ENCODE data around the gene AGRN.
A peak's percentile ranks its signal among the peaks of the same experiment; 100 is the strongest.
"Not testable (repeated sequence)": the region's sequence is repeated elsewhere in the genome, so short reads cannot be mapped to it uniquely, and the experiment has no call there.

Gene AGRN

DNA sequence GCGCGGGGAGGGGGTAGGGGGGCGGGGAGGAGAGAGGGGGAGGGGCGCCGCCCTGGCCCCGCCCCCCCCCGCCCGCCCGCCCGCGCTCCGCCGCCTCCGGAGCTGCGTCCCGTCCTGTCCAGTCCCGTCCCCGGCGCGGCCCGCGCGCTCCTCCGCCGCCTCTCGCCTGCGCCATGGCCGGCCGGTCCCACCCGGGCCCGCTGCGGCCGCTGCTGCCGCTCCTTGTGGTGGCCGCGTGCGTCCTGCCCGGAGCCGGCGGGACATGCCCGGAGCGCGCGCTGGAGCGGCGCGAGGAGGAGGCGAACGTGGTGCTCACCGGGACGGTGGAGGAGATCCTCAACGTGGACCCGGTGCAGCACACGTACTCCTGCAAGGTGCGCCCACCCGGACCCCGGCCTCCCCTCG is at the start of gene AGRN:
Gene AGRN, plus strand, starts transcription at position 121 of the 405 bp plus-strand sequence. Its CDS starts 53 bp downstream, at position 174.
- DNase-seq: no peak

GRCh38 chr1:970242-970972 is 49.5 kb upstream of the AGRN start:
- no peak for DNase-seq

DNA sequence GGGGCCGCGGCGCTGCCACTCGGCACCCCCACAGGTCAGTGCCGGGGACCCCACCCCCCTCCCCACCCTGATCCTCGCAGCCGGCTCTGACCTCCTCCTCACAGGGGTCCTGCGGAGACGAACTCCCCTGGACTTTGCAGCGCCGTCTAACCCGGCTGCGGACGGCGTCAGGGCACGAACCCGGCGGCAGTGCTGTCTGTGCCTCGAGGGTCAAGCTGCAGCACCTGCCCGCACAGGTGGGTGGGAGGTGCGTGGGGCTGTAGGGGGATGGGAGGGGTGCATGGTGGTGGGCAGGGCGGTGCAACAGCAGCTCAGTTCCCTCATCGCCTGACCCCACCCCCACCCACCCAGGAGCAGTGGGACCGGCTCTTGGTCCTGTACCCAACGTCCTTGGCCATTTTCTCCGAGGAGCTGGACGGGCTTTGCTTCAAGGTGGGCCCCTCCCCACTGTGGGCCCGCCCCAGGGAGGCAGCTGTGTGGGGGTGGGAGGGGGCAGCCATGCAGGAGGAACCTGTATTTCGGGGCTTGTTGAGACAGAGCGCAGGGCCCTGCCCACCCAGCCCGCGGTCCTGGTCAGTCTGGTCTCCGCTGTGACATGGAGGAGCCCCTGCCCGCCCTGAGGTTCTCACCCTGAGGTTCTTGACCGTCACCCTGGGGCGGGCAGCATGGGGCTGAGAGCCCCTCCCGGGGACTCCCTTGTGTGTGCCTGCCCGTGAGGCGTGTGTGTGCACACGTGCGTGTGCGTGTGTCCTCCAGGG is 48.8 kb upstream of the AGRN start:
- DNase-seq: no peak

DNA sequence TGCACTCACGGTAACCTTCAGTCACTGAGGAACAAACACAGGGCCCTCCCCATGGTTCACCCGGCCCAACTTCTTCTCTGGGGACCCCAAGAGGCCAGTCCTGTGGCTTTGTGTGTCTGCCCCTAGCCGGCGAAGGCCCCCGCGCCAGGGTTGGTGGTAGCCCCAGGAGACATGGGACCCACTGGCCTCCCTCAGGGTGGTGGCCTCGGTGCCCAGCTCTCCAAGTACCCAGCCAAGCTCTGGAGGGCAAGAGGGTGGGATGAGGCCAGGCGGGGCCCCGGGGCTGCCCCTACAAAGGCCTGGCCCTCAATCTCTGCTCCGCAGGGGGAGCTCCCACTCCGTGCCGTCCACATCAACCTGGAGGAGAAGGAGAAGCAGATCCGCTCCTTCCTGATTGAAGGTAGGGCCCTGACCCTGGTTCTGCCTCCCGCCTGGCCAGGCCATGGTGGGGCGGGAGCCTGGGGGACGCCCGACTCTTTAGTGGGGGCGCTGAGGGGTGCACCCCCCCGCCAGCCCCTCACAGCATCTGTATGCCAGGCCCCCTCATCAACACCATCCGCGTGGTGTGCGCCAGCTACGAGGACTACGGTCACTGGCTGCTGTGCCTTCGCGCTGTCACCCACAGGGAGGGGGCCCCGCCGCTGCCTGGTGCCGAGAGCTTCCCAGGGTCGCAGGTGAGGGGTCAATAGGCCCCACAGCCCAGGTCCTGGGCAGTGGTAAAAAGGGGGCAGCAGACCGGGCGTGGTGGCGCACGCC is 48.0 kb upstream of the AGRN start:
- no peak for DNase-seq

DNA sequence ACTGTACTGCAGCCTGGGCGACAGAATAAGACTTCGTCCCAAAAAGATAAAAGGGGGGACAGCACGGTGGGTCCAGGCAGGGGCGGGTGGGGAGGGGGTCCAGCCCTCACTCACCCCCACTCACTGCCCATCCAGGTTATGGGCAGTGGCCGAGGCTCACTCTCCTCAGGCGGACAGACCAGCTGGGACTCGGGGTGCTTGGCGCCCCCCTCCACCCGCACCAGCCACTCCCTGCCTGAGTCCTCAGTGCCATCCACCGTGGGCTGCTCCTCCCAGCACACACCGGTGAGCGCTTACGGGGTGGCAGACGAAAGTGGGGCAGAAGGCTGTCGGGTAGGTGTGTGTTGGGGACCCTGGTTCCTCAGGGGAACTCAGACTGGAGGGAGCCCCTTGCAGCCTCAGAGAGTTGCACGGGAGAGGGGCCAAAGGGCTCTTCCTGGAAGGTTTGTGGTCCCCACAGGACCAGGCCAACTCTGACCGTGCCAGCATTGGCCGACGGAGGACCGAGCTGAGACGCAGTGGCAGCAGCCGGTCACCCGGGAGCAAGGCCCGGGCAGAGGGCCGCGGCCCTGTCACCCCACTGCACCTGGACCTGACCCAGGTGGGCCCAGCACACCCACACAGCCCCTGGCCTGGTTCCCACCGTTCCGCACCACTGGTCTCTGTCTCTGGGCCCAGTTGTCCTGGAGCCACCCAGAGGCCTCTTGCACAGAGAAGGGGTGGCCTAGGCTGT is 47.0 kb upstream of the AGRN start:
- no peak for DNase-seq

DNA sequence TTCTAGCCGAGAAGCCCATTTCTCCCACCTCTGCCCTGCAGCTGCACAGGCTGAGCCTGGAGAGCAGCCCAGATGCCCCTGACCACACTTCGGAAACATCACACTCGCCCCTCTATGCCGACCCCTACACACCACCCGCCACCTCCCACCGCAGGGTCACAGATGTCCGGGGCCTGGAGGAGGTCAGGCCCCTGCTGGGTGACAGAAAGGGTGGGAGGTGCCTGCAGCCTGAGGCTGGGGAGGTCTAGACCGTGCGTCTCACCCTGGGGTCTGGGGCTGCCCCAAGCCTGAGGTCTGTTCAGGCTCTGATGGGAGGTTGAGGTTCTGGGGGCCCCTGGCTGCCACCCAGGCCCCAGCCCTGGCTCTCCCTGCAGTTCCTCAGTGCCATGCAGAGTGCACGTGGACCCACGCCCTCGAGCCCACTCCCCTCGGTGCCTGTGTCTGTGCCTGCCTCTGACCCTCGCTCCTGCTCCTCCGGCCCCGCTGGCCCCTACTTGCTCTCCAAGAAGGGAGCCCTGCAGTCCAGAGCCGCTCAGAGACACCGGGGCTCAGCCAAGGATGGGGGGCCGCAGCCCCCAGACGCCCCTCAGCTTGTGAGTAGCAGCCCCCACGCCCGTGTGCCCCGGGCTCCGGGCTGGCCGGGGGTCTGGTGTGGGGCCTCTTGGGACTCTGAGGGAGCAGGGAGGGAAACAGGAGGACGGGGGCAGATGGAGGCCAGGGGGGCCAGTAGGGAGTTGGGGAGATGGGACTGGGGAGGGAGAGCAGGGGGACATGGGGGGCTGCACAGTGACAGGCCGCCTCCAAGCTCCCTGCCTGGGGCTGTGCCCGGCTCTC is 46.2 kb upstream of the AGRN start:
- DNase-seq: no peak

DNA sequence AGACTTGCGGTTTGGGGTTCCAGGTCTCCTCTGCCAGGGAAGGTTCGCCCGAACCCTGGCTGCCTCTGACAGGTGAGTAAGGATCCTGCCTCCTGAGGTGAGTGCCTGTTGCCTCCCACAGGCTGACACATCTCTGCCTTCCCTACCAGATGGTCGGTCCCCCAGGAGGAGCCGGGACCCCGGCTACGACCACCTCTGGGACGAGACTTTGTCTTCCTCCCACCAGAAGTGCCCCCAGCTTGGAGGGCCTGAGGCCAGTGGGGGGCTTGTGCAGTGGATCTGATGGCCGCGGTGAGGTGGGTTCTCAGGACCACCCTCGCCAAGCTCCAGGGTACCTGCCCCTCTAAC is 45.7 kb upstream of the AGRN start:
- no peak for DNase-seq

- DNase-seq: no peak
Observed at GRCh38 chr1:974687-975328, 45.1 kb upstream of the AGRN start.

- no peak for DNase-seq
Observed at GRCh38 chr1:975365-975764, 44.6 kb upstream of the AGRN start.

- DNase-seq: peak; percentile 40 to 56
Observed at GRCh38 chr1:975896-976683, 43.8 kb upstream of the AGRN start.

- not testable (repeated sequence) for DNase-seq
Observed at GRCh38 chr1:976791-977190, 43.1 kb upstream of the AGRN start.

DNA sequence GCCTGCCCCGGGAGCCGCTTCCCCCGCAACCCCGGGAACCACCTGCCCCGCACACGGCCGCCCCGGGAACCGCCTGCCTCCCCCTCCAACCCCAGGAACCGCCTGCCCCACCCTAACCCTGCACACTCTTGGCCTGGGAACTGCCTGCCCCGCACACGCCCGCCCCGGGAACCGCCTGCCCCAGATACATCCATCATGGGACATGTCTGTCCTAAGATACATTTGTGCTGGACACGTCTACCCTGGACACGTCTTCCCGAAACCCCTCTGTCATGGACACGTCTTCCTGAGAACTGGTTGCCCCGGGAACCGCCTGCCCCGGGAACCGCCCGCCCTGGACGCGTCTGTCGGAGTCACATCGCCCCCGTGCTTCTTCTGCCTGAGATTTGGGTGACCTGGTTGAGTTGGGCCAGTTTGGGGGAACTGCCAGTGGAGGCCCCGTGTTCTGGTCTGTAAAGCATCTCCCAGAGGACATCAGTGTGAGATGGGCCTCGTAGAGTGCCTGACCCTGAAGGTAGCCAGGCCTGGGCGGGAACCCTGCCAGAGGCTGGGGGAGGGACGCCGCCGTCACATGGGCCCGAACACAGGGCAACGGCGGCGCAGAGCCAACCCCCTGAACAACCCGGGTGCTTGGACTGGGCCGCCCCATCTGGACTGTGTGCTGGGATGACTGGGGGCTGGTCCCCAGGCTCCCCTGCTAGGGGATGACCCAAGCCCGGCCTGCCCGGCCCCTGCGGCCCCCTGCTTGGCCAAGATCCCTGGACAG is 41.7 kb upstream of the AGRN start:
- no peak for DNase-seq

GRCh38 chr1:978835-979743 is 40.8 kb upstream of the AGRN start:
- DNase-seq: no peak

DNA sequence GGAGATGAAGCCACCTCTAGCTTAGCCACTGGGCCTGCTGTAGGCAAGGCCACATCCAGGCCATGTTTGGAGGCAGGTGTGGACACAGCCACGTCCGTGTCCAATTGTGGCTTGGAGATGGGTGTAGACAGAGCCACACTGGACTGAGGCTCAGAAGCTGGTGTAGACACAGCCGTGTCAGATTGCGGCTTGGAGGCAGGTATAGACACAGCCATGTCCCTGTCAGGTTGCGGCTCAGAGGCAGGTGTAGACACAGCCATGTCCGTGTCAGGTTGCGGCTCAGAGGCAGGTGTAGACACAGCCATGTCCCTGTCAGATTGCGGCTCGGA is 40.2 kb upstream of the AGRN start:
- DNase-seq: no peak

DNA sequence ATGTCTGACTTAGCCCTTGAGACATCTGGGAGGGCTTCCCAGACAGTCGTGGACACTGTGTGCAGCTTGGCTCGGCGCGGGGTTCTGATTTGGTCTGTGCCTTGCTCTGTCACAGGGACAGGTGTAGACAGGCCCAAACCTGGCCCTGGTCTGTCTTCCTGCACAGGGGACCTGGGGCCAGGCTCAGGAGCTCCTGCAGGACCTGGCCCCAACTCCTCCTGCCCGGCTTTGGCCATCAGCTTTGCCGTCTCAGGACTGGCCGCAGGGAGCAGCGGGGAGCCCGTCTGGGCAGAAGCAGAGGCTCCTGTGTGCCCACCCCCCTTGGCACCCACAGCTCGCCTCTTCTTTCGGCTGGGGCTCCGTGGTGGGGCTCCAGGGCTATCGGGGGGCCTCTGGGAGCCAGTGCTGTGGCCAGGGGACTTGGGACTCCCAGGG is 39.8 kb upstream of the AGRN start:
- DNase-seq: no peak

- DNase-seq: no peak
Observed at GRCh38 chr1:980602-981395, 39.1 kb upstream of the AGRN start.

- DNase-seq: no peak
Observed at GRCh38 chr1:981491-981954, 38.4 kb upstream of the AGRN start.

- no peak for DNase-seq
Observed at GRCh38 chr1:981955-982558, 37.9 kb upstream of the AGRN start, which contains the start of gene PERM1. Gene PERM1 (minus strand): TSS chr1:982093. CDS start chr1:981029, 1,064 bp downstream.
